GM18909 (cell line): ENCODE data around the gene ARHGEF7.

Experiments used
- ATAC-seq: cut with Tn5 transposase; IDR thresholded peaks from one replicate; pipeline ENCODE4 v1.9.1; 2021; ENCODE audit warnings: mild to moderate bottlenecking; ENCODE audit not compliant: unreplicated experiment, poor library complexity

ARHGEF7 gene

GRCh38 chr13:111215081-111216047 is 100.3 kb downstream of the ARHGEF7 start:
- no peak for ATAC-seq

GRCh38 chr13:111216166-111216960 is 101.3 kb downstream of the ARHGEF7 start:
- no peak for ATAC-seq

GRCh38 chr13:111217641-111218040 is 102.5 kb downstream of the ARHGEF7 start:
- no peak for ATAC-seq

GRCh38 chr13:111219280-111219679 is 104.2 kb downstream of the ARHGEF7 start:
- no peak for ATAC-seq

- no peak for ATAC-seq
Measured at GRCh38 chr13:111219950-111220349, 104.8 kb downstream of the ARHGEF7 start.

- ATAC-seq, result no peak
Measured at GRCh38 chr13:111225166-111225565, 110.1 kb downstream of the ARHGEF7 start.

- ATAC-seq, result no peak
Measured at GRCh38 chr13:111225810-111226546, 110.9 kb downstream of the ARHGEF7 start.

- no peak for ATAC-seq
Measured at GRCh38 chr13:111227405-111227804, 112.3 kb downstream of the ARHGEF7 start.

- no peak for ATAC-seq
Measured at GRCh38 chr13:111228262-111229144, 113.4 kb downstream of the ARHGEF7 start.

- no peak for ATAC-seq
Measured at GRCh38 chr13:111230385-111230930, 115.3 kb downstream of the ARHGEF7 start.

GRCh38 chr13:111232191-111232590 is 117.1 kb downstream of the ARHGEF7 start:
- no peak for ATAC-seq

- ATAC-seq, result no peak
Measured at GRCh38 chr13:111233080-111233479, 118.0 kb downstream of the ARHGEF7 start.

- no peak for ATAC-seq
Measured at GRCh38 chr13:111239764-111240670, 124.9 kb downstream of the ARHGEF7 start.

GRCh38 chr13:111241006-111241755 is 126.1 kb downstream of the ARHGEF7 start:
- no peak for ATAC-seq

- ATAC-seq, result no peak
Measured at GRCh38 chr13:111241862-111242261, 126.8 kb downstream of the ARHGEF7 start.

GRCh38 chr13:111242585-111242984 is 127.5 kb downstream of the ARHGEF7 start:
- no peak for ATAC-seq

- no peak for ATAC-seq
Measured at GRCh38 chr13:111243981-111244380, 128.9 kb downstream of the ARHGEF7 start.
